GM12878 (cell line): ENCODE measurements around the gene DPP9. TPM values are rescaled to one million over a fixed set of nuclear protein-coding genes. Genes with fewer than 3 reads are reported as not detected.

Source experiments
- ATAC-seq: fragments of 200-7000 bp; cut with Tn5 transposase; 3 replicates; pipeline ENCODE4 v1.9.1; 2020; ENCODE audit warnings: mild to moderate bottlenecking, moderate library complexity
- BruUV-seq: library from RNA; stranded (reverse); fragments of 400-500 nt; replicated peaks from 2 replicates; lab custom pipeline; 2021; lab: Mats Ljungman, UMichigan
- CTCF ChIA-PET: fragments of 300-600 bp; sonication (Branson Sonifier 250); formaldehyde crosslinking; extraction: SDS; loops from one replicate; lab custom pipeline; 2021; ENCODE audit warnings: inconsistent platforms; lab: Yijun Ruan, JAX
- POLR2A ChIA-PET: fragments of 350-600 bp; formaldehyde crosslinking; extraction: SDS; loops from one replicate; lab custom pipeline; 2021; ENCODE audit warnings: inconsistent platforms; lab: Charles Lee
- RAD21 ChIA-PET: fragments of 300-600 bp; sonication (Branson Sonifier 250); formaldehyde crosslinking; loops from one replicate; lab custom pipeline; 2023; ENCODE audit warnings: antibody characterized with exemption; ENCODE audit not compliant: unreplicated experiment; lab: Charles Lee
- SMC1A ChIA-PET: fragments of 300-600 bp; sonication (Branson Sonifier 250); formaldehyde crosslinking; loops from one replicate; lab custom pipeline; 2023; ENCODE audit not compliant: unreplicated experiment, uncharacterized antibody; lab: Charles Lee
- DNase-seq: peaks from one replicate; pipeline ENCODE4 v3.0.0-alpha.2; 2011; ENCODE audit warnings: low read depth, low spot score
- FAIRE-seq: peaks from 3 replicates; lab custom pipeline; 2011; peaks lifted over from hg19 to GRCh38; lab: Jason Lieb, UNC
- H2AFZ ChIP-seq: 2 replicates; pipeline ENCODE4 v1.6.0; 2011; ENCODE audit warnings: low read depth, low read length, control low read depth; ENCODE audit not compliant: control insufficient read depth
- H3K27ac ChIP-seq: 2 replicates; pipeline ENCODE4 v1.5.1; 2011; ENCODE audit warnings: control low read depth; ENCODE audit not compliant: control insufficient read depth, insufficient read depth
- H3K27me3 ChIP-seq, 2 experiments: replicated peaks in 1 of 2; 2 replicates each; pipeline versions ENCODE4 v1.6.0 to v1.6.1; 2011; ENCODE audit warnings: low read length in 1 of 2; ENCODE audit not compliant: control insufficient read depth in 2 of 2, insufficient read depth in 2 of 2
- H3K36me3 ChIP-seq, 2 experiments: 2 replicates each; pipeline ENCODE4 v1.5.1; 2011; ENCODE audit warnings: low read length in 1 of 2; ENCODE audit not compliant: control insufficient read depth in 2 of 2, insufficient read depth in 2 of 2
- H3K4me1 ChIP-seq: 2 replicates; pipeline ENCODE4 v1.6.1; 2011; ENCODE audit warnings: mild to moderate bottlenecking, low read length, moderate library complexity, mixed read lengths; ENCODE audit not compliant: control insufficient read depth, insufficient read depth
- H3K4me2 ChIP-seq: 2 replicates; pipeline ENCODE4 v1.6.0; 2011; ENCODE audit warnings: control low read depth; ENCODE audit not compliant: control insufficient read depth, insufficient read depth
- H3K4me3 ChIP-seq: fragments of 200-600 bp; sonication (generic); 2 replicates; pipeline ENCODE4 v1.5.1; 2016
- H3K79me2 ChIP-seq: 2 replicates; pipeline ENCODE4 v1.6.0; 2011; ENCODE audit warnings: low read length; ENCODE audit not compliant: control insufficient read depth, insufficient read depth
- H3K9ac ChIP-seq: 2 replicates; pipeline ENCODE4 v1.8.0; 2011; ENCODE audit warnings: low read length, control low read depth, mixed read lengths; ENCODE audit not compliant: control insufficient read depth, insufficient read depth
- H3K9me3 ChIP-seq: replicated peaks from 3 replicates; pipeline ENCODE4 v1.5.1; 2011; ENCODE audit warnings: mild to moderate bottlenecking, low read length; ENCODE audit not compliant: control insufficient read depth, insufficient read depth
- H4K20me1 ChIP-seq: 2 replicates; pipeline ENCODE4 v1.6.0; 2011; ENCODE audit not compliant: control insufficient read depth, insufficient read depth
- BRCA1 ChIP-seq: IDR thresholded peaks from 2 replicates; pipeline ENCODE4 v1.6.1; 2011; ENCODE audit warnings: low read depth, low read length, improper control_type of control experiment
- CBX3 ChIP-seq: fragments of 200-600 bp; sonication (generic); IDR thresholded peaks from 2 replicates; pipeline ENCODE4 v1.6.1; 2016; ENCODE audit warnings: low read depth, borderline replicate concordance
- CEBPB ChIP-seq, 2 experiments: fragments of 150-350 bp in 1 of 2; IDR thresholded peaks; 2 replicates each; pipeline ENCODE4 v1.6.1; 2012 to 2014; ENCODE audit warnings: low read depth in 2 of 2, low read length in 2 of 2, borderline replicate concordance in 1 of 2, inconsistent platforms in 1 of 2
- CHD1 ChIP-seq: IDR thresholded peaks from 2 replicates; pipeline ENCODE4 v1.6.1; 2012; ENCODE audit warnings: low read depth, low read length, improper control_type of control experiment
- CREB1 ChIP-seq: IDR thresholded peaks from 2 replicates; pipeline ENCODE4 v1.6.1; 2012; ENCODE audit warnings: low read depth, mild to moderate bottlenecking, inconsistent platforms
- FOXK2 ChIP-seq: fragments of 450-650 bp; IDR thresholded peaks from 2 replicates; pipeline ENCODE4 v1.6.1; 2017; ENCODE audit warnings: mild to moderate bottlenecking, moderate library complexity
- GABPA ChIP-seq: IDR thresholded peaks from 2 replicates; pipeline ENCODE4 v1.6.1; 2014; ENCODE audit warnings: antibody characterized with exemption, low read depth, mild to moderate bottlenecking, inconsistent platforms
- NBN ChIP-seq: fragments of 450-650 bp; IDR thresholded peaks from 2 replicates; pipeline ENCODE4 v1.6.1; 2016
- NFXL1 ChIP-seq: fragments of 450-650 bp; IDR thresholded peaks from 2 replicates; pipeline ENCODE4 v1.6.1; 2017; ENCODE audit warnings: antibody characterized with exemption, mild to moderate bottlenecking, borderline replicate concordance
- NR2F1 ChIP-seq: fragments of 450-650 bp; conservative IDR thresholded peaks from 2 replicates; pipeline ENCODE4 v1.6.1; 2017; ENCODE audit warnings: mild to moderate bottlenecking
- PAX8 ChIP-seq: fragments of 450-650 bp; IDR thresholded peaks from 2 replicates; pipeline ENCODE4 v1.6.1; 2017; ENCODE audit warnings: mild to moderate bottlenecking, moderate library complexity
- PKNOX1 ChIP-seq: fragments of 450-650 bp; IDR thresholded peaks from 2 replicates; pipeline ENCODE4 v1.6.1; 2016; ENCODE audit warnings: mild to moderate bottlenecking
- POLR2AphosphoS2 ChIP-seq: IDR thresholded peaks from 2 replicates; pipeline ENCODE4 v1.6.1; 2011; ENCODE audit warnings: low read depth, mild to moderate bottlenecking, low read length, improper control_type of control experiment, moderate library complexity
- SMC3 ChIP-seq: IDR thresholded peaks from 2 replicates; pipeline ENCODE4 v1.6.1; 2011; ENCODE audit warnings: low read length, improper control_type of control experiment, borderline replicate concordance
- SUZ12 ChIP-seq: fragments of 200-600 bp; sonication (generic); IDR thresholded peaks from one replicate; pipeline ENCODE4 v1.6.1; 2018; ENCODE audit warnings: antibody characterized with exemption, mild to moderate bottlenecking; ENCODE audit not compliant: unreplicated experiment
- TAF1 ChIP-seq: IDR thresholded peaks from 2 replicates; pipeline ENCODE4 v1.6.1; 2011; ENCODE audit warnings: mild to moderate bottlenecking, low read depth, low read length, borderline replicate concordance
- TCF3 ChIP-seq: IDR thresholded peaks from 2 replicates; pipeline ENCODE4 v1.6.1; 2012; ENCODE audit warnings: low read depth, mild to moderate bottlenecking, low read length, borderline replicate concordance; ENCODE audit not compliant: insufficient read depth
- ZNF207 ChIP-seq: fragments of 450-650 bp; IDR thresholded peaks from 2 replicates; pipeline ENCODE4 v1.6.1; 2014; ENCODE audit warnings: antibody characterized with exemption, mild to moderate bottlenecking, borderline replicate concordance
- ZNF592 ChIP-seq: fragments of 450-650 bp; IDR thresholded peaks from 2 replicates; pipeline ENCODE4 v1.6.1; 2017; ENCODE audit warnings: mild to moderate bottlenecking, moderate library complexity
- WGBS: methylation state at CpG from one replicate; pipeline ENCODE4 v1.1.6; 2016; ENCODE audit warnings: low lambda C conversion rate; ENCODE audit not compliant: insufficient replicate concordance, insufficient coverage; ENCODE audit errors: missing lambda C conversion rate; 5-methylcytosine and 5-hydroxymethylcytosine counted together
- in situ Hi-C: fragments of 300-500 bp; cut with MboI; formaldehyde crosslinking; loops from 9 replicates; pipeline ENCODE4 v1.14.3; 2018; ENCODE audit warnings: mixed read lengths
- intact Hi-C: fragments of 100-400 bp; cut with micrococcal nuclease; formaldehyde crosslinking; loops from one replicate; pipeline ENCODE4 v1.14.2; 2022; ENCODE audit not compliant: unreplicated experiment
- polyA plus RNA-seq, 11 experiments: library from polyadenylated mRNA; depleted of rRNA in 4 of 11; unstranded in 6 of 11; stranded (reverse) in 5 of 11; fragments of >200 nt; fragmentation: Nextera tagmentation in 4 of 11; fragmentation: Illumina TruSeq in 1 of 11; extraction: Ambion mirVana in 4 of 11; extraction: Trizol in 1 of 11; gene quantifications; 1 replicate in 1 of 11; 2 replicates in 10 of 11; pipeline versions ENCODE4 v1.2.1 to v1.2.3, GENCODE V29; 2011 to 2016; ENCODE audit warnings: inconsistent platforms in 2 of 11, missing spikeins in 2 of 11, low read depth in 1 of 11
- total RNA-seq, 4 experiments: library from RNA; depleted of rRNA in 3 of 4; stranded (reverse); fragments of >200 nt in 3 of 4; fragmentation: Illumina TruSeq in 1 of 4; extraction: Trizol in 1 of 4; gene quantifications; 2 replicates each; pipeline versions ENCODE4 v1.2.1 to v1.2.3, GENCODE V29; 2013 to 2021

Gene DPP9
- total and polyA plus RNA-seq, 10 of the 15 experiments (the other 5 are each of a cell fraction or from before 2014, with no cell fraction given) = 0.64 to 58.6 (median 27.6) TPM

GRCh38 chr19:4673726-4674125 lies 49.9 kb downstream of the DPP9 start:
- 100% methylated on average over 4 of the region's 4 CpGs for WGBS
- SMC1A ChIA-PET = interaction anchor here (0.7 kb wide), 1 partner anchor 38 kb away, joined by 3 read pairs; no protein-coding TSS in a partner anchor
- no peak overlapping the region for H2AFZ ChIP-seq
- peaks cover 0 to 6% of the 10 kb centered on the region in 2 experiments; a peak in 3 of 4 replicates for H3K36me3 ChIP-seq
- no peaks in the 10 kb centered on the region for H3K4me1 ChIP-seq
- POLR2A ChIA-PET = interaction anchor here (0.6 to 0.7 kb wide), 2 partner anchors 102 to 107 kb away, joined by 3 to 5 read pairs; no protein-coding TSS in a partner anchor
- FAIRE-seq (no peak), DNase-seq (no peak), ATAC-seq (no peak)
- intact Hi-C loops = no loop called here
- no peaks in the 10 kb centered on the region for H4K20me1 ChIP-seq
- RAD21 ChIA-PET = interaction anchor here (1.0 kb wide), 1 partner anchor 26 kb away, joined by 3 read pairs; no protein-coding TSS in a partner anchor
- no peak overlapping the region for H3K9ac ChIP-seq
- no peak overlapping the region for H3K4me3 ChIP-seq
- H3K79me2 ChIP-seq = peaks cover 11% of the 10 kb centered on the region
- BruUV-seq = no TSS peak
- H3K27me3 ChIP-seq = no peaks in the 10 kb centered on the region
- CTCF ChIA-PET = interaction anchor here (1.4 kb wide), 1 partner anchor 118 kb away, joined by 4 read pairs; the partner anchor contains the start of gene FEM1A
- TF ChIP-seq ZNF207 (no peak), CREB1 (no peak), SMC3 (no peak), CHD1 (no peak), TCF3 (no peak), NR2F1 (no peak), CEBPB (IDR thresholded peaks at IDR 0.05; ENCODE audit: borderline replicate concordance in 1 of 2, low read depth in 2 of 2, low read length in 2 of 2) (no peak), POLR2AphosphoS2 (no peak), ZNF592 (no peak), FOXK2 (no peak), NBN (no peak), SUZ12 (no peak), NFXL1 (no peak), PAX8 (no peak), TAF1 (no peak), GABPA (no peak), CBX3 (no peak), BRCA1 (no peak), PKNOX1 (no peak)
- no peaks in the 10 kb centered on the region for H3K9me3 ChIP-seq
- H3K4me2 ChIP-seq = no peak overlapping the region
- in situ Hi-C loops = no loop called here
- H3K27ac ChIP-seq = no peak overlapping the region
